ENCODE measurements around the gene PLD1.

DNA sequence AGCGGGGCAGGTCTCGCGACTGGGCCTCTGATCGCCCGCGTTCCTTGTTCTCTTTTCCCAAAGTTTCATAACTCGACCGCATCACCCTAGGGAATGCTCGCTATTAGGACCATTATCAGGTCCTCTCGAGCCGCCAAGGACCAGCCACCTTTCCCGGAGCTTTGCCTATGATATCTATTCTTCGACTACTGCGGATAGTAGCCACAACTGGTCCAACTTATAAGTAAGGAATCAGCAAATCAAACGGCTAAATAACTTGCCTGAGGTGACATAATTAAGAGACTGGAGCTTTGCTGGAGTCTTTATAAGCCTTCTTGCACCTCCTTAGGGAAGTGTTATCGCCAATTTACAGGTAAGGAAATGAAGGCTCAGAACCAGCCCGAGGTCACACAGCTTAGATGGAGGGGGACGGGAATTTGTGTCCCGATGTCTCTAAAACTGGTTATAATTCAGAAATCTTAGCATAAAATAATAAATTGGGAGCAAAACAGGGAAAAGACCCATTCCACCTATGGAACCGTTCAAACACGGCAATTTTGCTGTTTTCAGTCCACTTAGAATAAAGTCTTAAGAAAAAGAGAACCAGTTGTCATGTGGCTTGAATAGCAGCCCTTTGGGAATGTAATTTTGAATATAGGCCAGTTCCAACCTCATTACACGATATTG lies 479 bp upstream of the PLD1 start:
- no peak for TF ChIP-seq CTCF (IDR thresholded peaks at IDR 0.05)
- TF ChIP-seq POLR2A (IDR thresholded peaks at IDR 0.05), result peak in 1 of 2 donors; percentile 73

All from heart left ventricle (tissue), 13 donors.